Coronary artery (tissue), 2 donors: ENCODE results near the gene GABRG3.

Source experiments
- DNase-seq: peaks from one replicate; pipeline ENCODE4 v3.0.0-alpha.2; 2017; ENCODE audit warnings: low spot score
- H3K27ac ChIP-seq, 2 donors: fragments of 200-600 bp; sonication (generic); one replicate each; pipeline ENCODE4 v1.5.1; 2016 to 2019
- H3K4me3 ChIP-seq: fragments of 200-600 bp; sonication (generic); 2 replicates; pipeline ENCODE4 v1.5.1; 2016; ENCODE audit warnings: mild to moderate bottlenecking, moderate library complexity
- TF ChIP-seq, protein P1 (sequence below): fragments of 200-600 bp; sonication (generic); IDR thresholded peaks from one replicate; pipeline ENCODE4 v1.5.1; 2019; ENCODE audit warnings: antibody characterized with exemption

Gene GABRG3

GRCh38 chr15:27091270-27091940, 120.4 kb downstream of the GABRG3 start:
- TF ChIP-seq, protein P1, sequence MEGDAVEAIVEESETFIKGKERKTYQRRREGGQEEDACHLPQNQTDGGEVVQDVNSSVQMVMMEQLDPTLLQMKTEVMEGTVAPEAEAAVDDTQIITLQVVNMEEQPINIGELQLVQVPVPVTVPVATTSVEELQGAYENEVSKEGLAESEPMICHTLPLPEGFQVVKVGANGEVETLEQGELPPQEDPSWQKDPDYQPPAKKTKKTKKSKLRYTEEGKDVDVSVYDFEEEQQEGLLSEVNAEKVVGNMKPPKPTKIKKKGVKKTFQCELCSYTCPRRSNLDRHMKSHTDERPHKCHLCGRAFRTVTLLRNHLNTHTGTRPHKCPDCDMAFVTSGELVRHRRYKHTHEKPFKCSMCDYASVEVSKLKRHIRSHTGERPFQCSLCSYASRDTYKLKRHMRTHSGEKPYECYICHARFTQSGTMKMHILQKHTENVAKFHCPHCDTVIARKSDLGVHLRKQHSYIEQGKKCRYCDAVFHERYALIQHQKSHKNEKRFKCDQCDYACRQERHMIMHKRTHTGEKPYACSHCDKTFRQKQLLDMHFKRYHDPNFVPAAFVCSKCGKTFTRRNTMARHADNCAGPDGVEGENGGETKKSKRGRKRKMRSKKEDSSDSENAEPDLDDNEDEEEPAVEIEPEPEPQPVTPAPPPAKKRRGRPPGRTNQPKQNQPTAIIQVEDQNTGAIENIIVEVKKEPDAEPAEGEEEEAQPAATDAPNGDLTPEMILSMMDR: no peak
- no peak for DNase-seq
- Histone ChIP-seq H3K27ac (no peak overlapping the region), H3K4me3 (no peak overlapping the region)

- Histone ChIP-seq H3K4me3 (no peak overlapping the region), H3K27ac (no peak overlapping the region)
- TF ChIP-seq, protein P1: no peak
- DNase-seq: no peak
Measured at GRCh38 chr15:27092390-27092789, 121.4 kb downstream of the GABRG3 start.

GRCh38 chr15:27094235-27094634, 123.3 kb downstream of the GABRG3 start:
- no peak for DNase-seq
- TF ChIP-seq, protein P1: no peak
- Histone ChIP-seq H3K27ac (no peak overlapping the region), H3K4me3 (no peak overlapping the region)

DNA sequence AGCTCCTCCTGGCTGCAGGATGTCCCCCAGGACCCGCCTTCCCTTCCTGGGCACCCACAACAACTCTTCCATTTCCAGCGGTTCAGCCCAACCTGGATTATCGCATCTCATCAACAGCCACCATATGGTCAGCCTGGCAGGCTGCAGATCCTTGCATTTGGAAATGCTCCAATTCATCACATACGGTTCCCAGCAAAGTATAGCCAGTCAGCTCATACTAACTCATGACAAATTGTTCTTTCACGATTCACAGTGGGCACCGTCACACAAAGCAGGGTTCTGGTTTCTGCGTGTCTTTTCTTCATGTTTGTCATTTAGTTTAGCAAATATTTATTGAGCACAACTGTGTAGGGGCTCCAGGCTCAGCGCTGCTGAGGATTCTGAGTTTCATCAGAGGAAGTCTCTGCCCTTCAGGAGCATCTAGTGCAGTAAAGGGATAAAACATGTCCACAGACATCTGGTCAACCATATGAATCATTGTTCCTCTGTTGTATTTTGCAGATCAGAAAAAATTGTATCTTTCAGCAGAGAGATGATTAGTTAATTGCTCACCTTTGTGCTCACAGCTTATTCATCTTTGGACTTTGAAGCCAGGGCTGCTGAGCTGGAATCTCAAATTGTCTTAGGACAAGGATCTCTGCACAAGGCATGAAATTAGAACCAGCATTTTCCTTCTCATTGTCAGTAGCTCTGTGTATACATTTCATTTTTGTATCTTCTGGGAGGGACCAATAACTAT, 125.1 kb downstream of the GABRG3 start:
- no peak for DNase-seq
- Histone ChIP-seq H3K4me3 (no peak overlapping the region), H3K27ac (no peak overlapping the region)
- TF ChIP-seq, protein P1: no peak

DNA sequence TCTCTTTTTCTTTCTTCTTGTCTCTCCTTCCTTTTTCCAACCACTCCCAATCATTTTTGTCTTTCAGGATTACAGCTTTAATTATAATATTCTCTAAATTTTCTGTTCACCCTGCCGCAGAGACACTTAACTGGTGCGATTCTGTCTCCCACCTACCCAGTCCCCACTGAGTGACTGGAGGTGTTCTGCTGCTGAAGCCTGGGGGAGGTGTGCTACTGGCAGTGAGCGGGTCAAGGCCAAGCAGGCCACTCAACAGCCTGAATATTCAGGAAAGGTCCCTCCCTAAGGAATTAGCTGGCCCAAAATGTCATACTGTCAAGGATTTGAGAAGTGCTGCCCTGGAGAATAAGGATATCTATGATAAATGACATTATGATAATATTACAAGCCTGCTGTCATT, 126.5 kb downstream of the GABRG3 start:
- TF ChIP-seq, protein P1: no peak
- DNase-seq: no peak
- Histone ChIP-seq H3K4me3 (no peak overlapping the region), H3K27ac (no peak overlapping the region)

DNA sequence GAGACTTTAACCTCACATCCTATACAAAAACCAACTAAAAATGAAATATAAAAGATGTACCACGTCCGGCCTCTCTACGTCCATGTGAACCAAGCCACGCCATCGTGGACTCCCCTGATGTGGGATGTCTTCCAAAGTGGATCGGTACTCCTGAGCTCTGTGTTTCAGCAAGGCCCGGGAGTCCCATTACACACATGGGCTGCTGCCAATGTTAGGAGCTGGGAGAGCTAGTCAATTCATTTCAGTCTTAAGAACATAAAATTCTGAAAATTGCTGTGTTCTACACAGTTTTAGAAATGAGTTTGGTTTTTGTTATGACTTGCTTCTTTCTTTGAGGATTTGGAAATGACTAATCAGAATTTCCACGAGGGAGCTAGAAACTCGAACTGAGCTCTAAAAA, 131.0 kb downstream of the GABRG3 start:
- TF ChIP-seq, protein P1: no peak
- DNase-seq: no peak
- H3K4me3 ChIP-seq: no peak overlapping the region
- no peak overlapping the region for H3K27ac ChIP-seq

DNA sequence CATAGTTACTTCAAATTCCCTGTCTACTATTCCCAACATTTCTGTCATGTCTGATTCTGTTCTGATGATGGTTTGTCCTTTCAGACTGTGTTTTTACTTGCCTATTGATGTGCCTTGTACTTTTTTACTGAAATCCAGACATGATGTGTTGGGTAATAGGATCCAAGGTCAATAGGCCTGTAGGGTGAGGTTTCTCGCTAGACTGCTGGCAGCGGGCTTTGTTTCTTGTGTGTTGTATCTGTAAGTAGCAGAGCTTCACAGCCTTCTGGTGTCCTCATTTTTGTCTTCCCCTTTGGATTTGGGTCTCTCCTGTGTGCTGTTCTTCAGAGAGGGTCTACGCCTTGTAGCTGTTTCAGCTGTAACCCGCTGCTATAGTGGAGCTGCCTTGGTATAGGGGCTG, 140.3 kb downstream of the GABRG3 start:
- H3K27ac ChIP-seq: no peak overlapping the region
- no peak overlapping the region for H3K4me3 ChIP-seq
- no peak for DNase-seq
- TF ChIP-seq, protein P1: no peak
